Thymus (tissue), 14 donors: ENCODE data around the gene CPED1. TPM values are rescaled to one million over a fixed set of nuclear protein-coding genes. Genes with fewer than 3 reads are reported as not detected.

Experiments
- DNase-seq, 9 donors: peaks; one replicate each; pipeline ENCODE4 v3.0.0-alpha.2; 2013; ENCODE audit warnings: low spot score in 9 of 9, low read depth in 6 of 9, missing footprints in 1 of 9
- H3K27ac ChIP-seq, 2 donors: one replicate each; pipeline ENCODE4 v1.5.1; 2013; ENCODE audit warnings: control low read depth in 1 of 2, low read depth in 1 of 2, low read length in 1 of 2, mild to moderate bottlenecking in 1 of 2, moderate library complexity in 1 of 2
- H3K27me3 ChIP-seq, 2 donors: one replicate each; pipeline ENCODE4 v1.5.1; 2013; ENCODE audit warnings: low read length in 1 of 2; ENCODE audit not compliant: control insufficient read depth in 2 of 2, insufficient read depth in 1 of 2
- H3K36me3 ChIP-seq, 2 donors: one replicate each; pipeline ENCODE4 v1.5.1; 2013; ENCODE audit warnings: low read length in 1 of 2, mild to moderate bottlenecking in 1 of 2, moderate library complexity in 1 of 2; ENCODE audit not compliant: control insufficient read depth in 2 of 2, insufficient read depth in 2 of 2
- H3K4me1 ChIP-seq, 2 donors: one replicate each; pipeline ENCODE4 v1.5.1; 2013; ENCODE audit warnings: low read length in 2 of 2; ENCODE audit not compliant: control insufficient read depth in 2 of 2, insufficient read depth in 2 of 2
- H3K4me3 ChIP-seq, 2 donors: one replicate each; pipeline ENCODE4 v1.5.1; 2013; ENCODE audit warnings: low read length in 2 of 2, control low read depth in 1 of 2, mild to moderate bottlenecking in 1 of 2
- H3K9me3 ChIP-seq, 2 donors: one replicate each; pipeline ENCODE4 v1.5.1; 2013; ENCODE audit warnings: low read length in 1 of 2, mild to moderate bottlenecking in 1 of 2; ENCODE audit not compliant: control insufficient read depth in 2 of 2, insufficient read depth in 1 of 2
- WGBS: extraction: QIAGEN DNeasy Blood & Tissue Kit; methylation state at CpG from one replicate; pipeline ENCODE4 v1.1.7; 2013; 5-methylcytosine and 5-hydroxymethylcytosine counted together
- long read RNA-seq, 10 donors: transcript quantifications; one replicate each; lab custom pipeline, GENCODE V29; 2026
- polyA plus RNA-seq: library from polyadenylated mRNA; stranded (reverse); fragments of 200-250 nt; gene quantifications from one replicate; pipeline ENCODE4 v1.2.3, GENCODE V29; 2013
- total RNA-seq: library from RNA; stranded (reverse); fragments of 120-200 nt; gene quantifications from one replicate; pipeline ENCODE4 v1.2.4, GENCODE V29; 2013
- donor health status: healthy.

The CPED1 gene
- total RNA-seq: 2.2 TPM
- polyA plus RNA-seq: 1.9 TPM
- long read RNA-seq, donor 1: 0 reads
- long read RNA-seq, donor 2: 0 reads
- long read RNA-seq, donor 3: 0 reads
- long read RNA-seq, donor 4: 0 reads
- long read RNA-seq, donor 5: 0 reads
- long read RNA-seq, donor 6: 0 reads
- long read RNA-seq, donor 7: 0 reads
- long read RNA-seq, donor 8: 0 reads
- long read RNA-seq, donor 9, partial matches to known transcripts: 0 of 1 reads
- long read RNA-seq, donor 9, other reads (novel, unspliced or antisense): 0 of 1 reads
- long read RNA-seq, donor 10: 0 reads

- H3K27me3 ChIP-seq: peaks cover 0 to 29% of the 10 kb centered on the region in 2 donors
Observed at GRCh38 chr7:120988591-120989256, at the start of gene CPED1. TSS of gene CPED1 (plus strand) at chr7:120988711. CDS start at chr7:120989622, 911 bp downstream.

DNA sequence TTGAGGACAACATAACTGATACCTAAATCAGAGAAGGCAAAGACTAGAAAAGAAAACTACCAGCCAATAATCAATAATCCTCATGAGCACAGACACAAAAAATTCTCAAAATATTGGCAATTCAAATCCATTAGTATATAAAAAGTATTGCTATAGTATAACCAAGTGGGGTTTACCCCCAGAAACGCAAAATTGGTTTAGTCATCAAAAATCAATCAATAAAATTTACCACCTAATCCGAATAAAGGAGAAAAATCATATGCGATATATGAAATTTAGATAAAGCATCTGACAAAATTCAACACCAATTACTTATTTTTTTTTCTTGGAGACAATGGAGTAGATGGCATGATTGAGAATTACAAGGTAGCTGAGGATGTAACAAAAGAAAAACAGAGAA, 49.2 kb upstream of the CPED1 start:
- Histone ChIP-seq H3K27me3 (peaks cover 2 to 3% of the 10 kb centered on the region in 2 donors), H3K9me3 (no peaks in the 10 kb centered on the region), H3K36me3 (no peaks in the 10 kb centered on the region), H3K27ac (no peak overlapping the region), H3K4me1 (no peaks in the 10 kb centered on the region), H3K4me3 (no peak overlapping the region)
- 98% methylated on average over 3 of the region's 3 CpGs for WGBS
- no peak for DNase-seq

More at GRCh38 chr7:120988591-120989256, at the start of gene CPED1:
- peaks cover 3 to 10% of the 10 kb centered on the region in 2 donors for H3K4me1 ChIP-seq
- peak within 1 kb of the TSS; percentile 12 to 33 for H3K4me3 ChIP-seq
- no peaks in the 10 kb centered on the region for H3K9me3 ChIP-seq
- peak in 1 of 9 donors; percentile 29 for DNase-seq
- under 1% methylated on average over 27 of the region's 27 CpGs for WGBS
- H3K27ac ChIP-seq: peak within 1 kb of the TSS in 1 of 2 donors; percentile 21
- no peaks in the 10 kb centered on the region for H3K36me3 ChIP-seq

- 21% methylated on average over 1 of the region's 1 CpG for WGBS
- H3K9me3 ChIP-seq: no peaks in the 10 kb centered on the region
- peaks cover 2 to 3% of the 10 kb centered on the region in 2 donors for H3K27me3 ChIP-seq
- H3K36me3 ChIP-seq: no peaks in the 10 kb centered on the region
- no peak overlapping the region for H3K4me3 ChIP-seq
- no peak overlapping the region for H3K27ac ChIP-seq
- no peak for DNase-seq
- no peaks in the 10 kb centered on the region for H3K4me1 ChIP-seq
Observed at GRCh38 chr7:120941064-120941463, 47.4 kb upstream of the CPED1 start.

DNA sequence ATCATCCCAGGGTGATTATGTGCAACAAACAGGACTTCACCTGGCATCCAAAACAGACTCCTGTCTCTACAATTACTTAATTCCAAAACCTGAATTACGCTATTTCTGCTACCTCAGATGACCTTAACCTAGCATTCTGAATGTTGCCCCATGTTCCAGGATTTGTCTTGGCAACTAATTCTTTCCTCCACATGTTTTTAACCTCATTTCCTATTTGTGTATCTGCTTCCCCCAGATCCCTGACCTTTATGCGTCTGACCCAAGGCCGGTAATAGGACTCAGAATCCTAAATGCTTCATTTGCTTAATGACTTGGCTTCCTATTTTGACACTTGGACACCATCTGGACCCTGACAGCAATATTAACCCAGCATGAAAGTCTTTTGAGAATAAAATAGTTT, 46.7 kb upstream of the CPED1 start:
- no peak overlapping the region for H3K4me3 ChIP-seq
- H3K4me1 ChIP-seq: no peaks in the 10 kb centered on the region
- no peaks in the 10 kb centered on the region for H3K36me3 ChIP-seq
- no peak for DNase-seq
- H3K9me3 ChIP-seq: no peaks in the 10 kb centered on the region
- WGBS: 70% methylated on average over 3 of the region's 3 CpGs
- no peak overlapping the region for H3K27ac ChIP-seq
- peaks cover 2 to 3% of the 10 kb centered on the region in 2 donors for H3K27me3 ChIP-seq

DNA sequence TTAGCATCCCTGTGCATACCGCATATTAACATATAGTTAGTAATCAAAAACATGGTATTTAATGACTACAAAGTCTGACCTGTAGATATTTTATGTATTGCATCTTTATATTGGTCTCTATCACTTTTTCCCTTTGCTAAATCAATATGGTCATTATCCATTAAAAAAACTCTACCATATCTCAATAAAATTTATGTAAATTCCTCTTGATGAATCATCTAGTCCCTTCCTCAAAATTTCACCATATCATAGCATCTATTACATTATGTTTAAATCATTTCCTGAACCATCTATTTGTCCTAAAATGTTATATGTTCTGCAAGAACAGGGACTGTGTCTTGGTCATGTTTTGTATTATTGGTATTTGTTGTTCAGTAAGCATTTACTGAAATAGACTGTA, 45.6 kb upstream of the CPED1 start:
- 98% methylated on average over 1 of the region's 1 CpG for WGBS

GRCh38 chr7:120944826-120945562, 43.5 kb upstream of the CPED1 start:
- Histone ChIP-seq H3K9me3 (no peaks in the 10 kb centered on the region), H3K27me3 (peaks cover 2 to 3% of the 10 kb centered on the region in 2 donors), H3K27ac (no peak overlapping the region), H3K36me3 (no peaks in the 10 kb centered on the region), H3K4me1 (no peaks in the 10 kb centered on the region), H3K4me3 (no peak overlapping the region)
- DNase-seq: no peak
- 95% methylated on average over 6 of the region's 6 CpGs for WGBS

More for the DNA sequence above, 45.6 kb upstream of the CPED1 start:
- H3K27ac ChIP-seq: no peak overlapping the region
- H3K4me3 ChIP-seq: no peak overlapping the region
- H3K9me3 ChIP-seq: no peaks in the 10 kb centered on the region
- DNase-seq: no peak
- no peaks in the 10 kb centered on the region for H3K4me1 ChIP-seq
- no peaks in the 10 kb centered on the region for H3K36me3 ChIP-seq
- peaks cover 2 to 3% of the 10 kb centered on the region in 2 donors for H3K27me3 ChIP-seq

DNA sequence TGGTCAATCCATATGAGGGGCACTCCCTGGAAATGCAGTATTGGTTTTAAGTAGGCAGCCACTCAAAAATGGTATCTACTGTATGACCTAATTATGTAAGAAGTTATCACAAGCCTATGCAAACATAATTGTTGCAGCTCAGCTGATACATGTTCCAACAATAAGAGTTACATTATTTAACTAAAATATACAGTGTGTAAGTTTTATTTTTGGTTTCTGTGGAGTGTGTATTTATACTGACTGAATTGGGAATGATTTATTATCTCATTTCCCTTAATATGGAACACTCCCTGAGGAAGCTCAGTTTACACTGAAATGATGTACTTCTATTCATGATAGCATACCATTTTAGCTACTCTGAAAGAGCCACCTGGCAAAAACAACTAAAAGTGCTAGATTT, 40.5 kb upstream of the CPED1 start:
- Histone ChIP-seq H3K36me3 (peaks cover 0 to 4% of the 10 kb centered on the region in 2 donors), H3K4me1 (peaks cover 0 to 3% of the 10 kb centered on the region in 2 donors), H3K27ac (no peak overlapping the region), H3K9me3 (no peaks in the 10 kb centered on the region), H3K27me3 (no peaks in the 10 kb centered on the region), H3K4me3 (no peak overlapping the region)
- no peak for DNase-seq

DNA sequence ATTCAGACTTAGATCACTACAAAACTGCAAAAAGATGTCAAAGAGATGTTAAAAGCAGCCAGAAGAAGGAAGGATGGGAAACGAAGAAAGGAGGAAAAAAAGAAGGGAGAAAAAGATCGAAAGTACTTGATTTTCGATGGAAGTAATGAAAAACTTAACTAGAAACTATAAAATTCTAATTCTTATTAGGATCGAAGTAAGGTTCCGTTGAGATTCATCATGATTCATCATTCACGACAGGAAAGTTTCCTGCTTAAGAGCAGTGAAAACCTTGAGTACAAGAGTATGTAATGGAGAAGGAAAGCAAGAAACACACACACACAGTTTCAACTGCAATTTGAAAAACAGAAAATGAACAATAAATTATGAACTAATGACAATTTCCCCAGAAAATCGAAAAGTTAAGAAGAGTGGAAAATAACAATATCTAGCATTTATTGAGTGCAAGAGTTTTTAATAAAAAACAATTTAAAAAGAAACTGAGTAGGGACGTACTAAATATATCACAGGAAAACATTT, 39.1 kb upstream of the CPED1 start:
- peak overlapping the region; percentile 67 to 70 for H3K4me3 ChIP-seq

More for the DNA sequence above, 39.1 kb upstream of the CPED1 start:
- Histone ChIP-seq H3K36me3 (peaks cover 0 to 14% of the 10 kb centered on the region in 2 donors), H3K9me3 (no peaks in the 10 kb centered on the region), H3K27me3 (no peaks in the 10 kb centered on the region), H3K4me1 (peaks cover 0 to 3% of the 10 kb centered on the region in 2 donors), H3K27ac (peak overlapping the region in 1 of 2 donors; percentile 43)
- WGBS: 23% methylated on average over 8 of the region's 8 CpGs
- peak in 2 of 9 donors; percentile 35 to 49 for DNase-seq
